K562 (cell line): Measurements from ENCODE around the gene FITM1. TPM values are rescaled to one million over a fixed set of nuclear protein-coding genes. Genes with fewer than 3 reads are reported as not detected.

Experiments used
- CBX2 ChIP-seq: fragments of 200-600 bp; sonication (generic); IDR thresholded peaks from one replicate; pipeline ENCODE4 v1.6.1; 2012; ENCODE audit warnings: mild to moderate bottlenecking, low read length, inconsistent platforms; ENCODE audit not compliant: insufficient read depth, poor library complexity, severe bottlenecking
- LARP7 ChIP-seq: fragments of 450-650 bp; IDR thresholded peaks from 2 replicates; pipeline ENCODE4 v1.6.1; 2016
- MCM3 ChIP-seq: fragments of 450-650 bp; IDR thresholded peaks from 2 replicates; pipeline ENCODE4 v1.6.1; 2016
- RBFOX2 ChIP-seq: fragments of 200-400 bp; formaldehyde crosslinking; IDR thresholded peaks from 2 replicates; pipeline ENCODE4 v1.6.1; 2017; ENCODE audit warnings: low read depth, mild to moderate bottlenecking, low read length, moderate library complexity
- polyA plus RNA-seq, 8 experiments: library from polyadenylated mRNA; depleted of rRNA in 4 of 8; stranded (reverse) in 5 of 8; unstranded in 3 of 8; fragments of >200 nt; fragmentation: Nextera tagmentation in 2 of 8; fragmentation: Illumina TruSeq in 1 of 8; extraction: Ambion mirVana in 2 of 8; extraction: Trizol in 1 of 8; gene quantifications; 2 replicates each; pipeline versions ENCODE4 v1.2.1 to v1.2.3, GENCODE V29; 2011 to 2014; ENCODE audit warnings: inconsistent platforms in 1 of 8, missing spikeins in 1 of 8
- total RNA-seq, 7 experiments: library from RNA; depleted of rRNA in 6 of 7; stranded (reverse); fragments of >200 nt in 6 of 7; fragmentation: Illumina TruSeq in 2 of 7; extraction: Trizol in 2 of 7; gene quantifications; 2 replicates each; pipeline versions ENCODE4 v1.2.1 to v1.2.3, GENCODE V29; 2011 to 2021; ENCODE audit warnings: low replicate concordance in 1 of 7
- TF ChIP-seq, protein P1 (sequence below): sonication (generic); formaldehyde crosslinking; IDR thresholded peaks from 2 replicates; pipeline ENCODE4 v1.8.1; 2023; ENCODE audit warnings: missing genetic modification reagents, mild to moderate bottlenecking, borderline replicate concordance

The FITM1 gene
- total and polyA plus RNA-seq, 9 of the 15 experiments (the other 6 are each of a cell fraction or from before 2014, with no cell fraction given) = 0.09 to 0.20 TPM; not detected in 7

DNA sequence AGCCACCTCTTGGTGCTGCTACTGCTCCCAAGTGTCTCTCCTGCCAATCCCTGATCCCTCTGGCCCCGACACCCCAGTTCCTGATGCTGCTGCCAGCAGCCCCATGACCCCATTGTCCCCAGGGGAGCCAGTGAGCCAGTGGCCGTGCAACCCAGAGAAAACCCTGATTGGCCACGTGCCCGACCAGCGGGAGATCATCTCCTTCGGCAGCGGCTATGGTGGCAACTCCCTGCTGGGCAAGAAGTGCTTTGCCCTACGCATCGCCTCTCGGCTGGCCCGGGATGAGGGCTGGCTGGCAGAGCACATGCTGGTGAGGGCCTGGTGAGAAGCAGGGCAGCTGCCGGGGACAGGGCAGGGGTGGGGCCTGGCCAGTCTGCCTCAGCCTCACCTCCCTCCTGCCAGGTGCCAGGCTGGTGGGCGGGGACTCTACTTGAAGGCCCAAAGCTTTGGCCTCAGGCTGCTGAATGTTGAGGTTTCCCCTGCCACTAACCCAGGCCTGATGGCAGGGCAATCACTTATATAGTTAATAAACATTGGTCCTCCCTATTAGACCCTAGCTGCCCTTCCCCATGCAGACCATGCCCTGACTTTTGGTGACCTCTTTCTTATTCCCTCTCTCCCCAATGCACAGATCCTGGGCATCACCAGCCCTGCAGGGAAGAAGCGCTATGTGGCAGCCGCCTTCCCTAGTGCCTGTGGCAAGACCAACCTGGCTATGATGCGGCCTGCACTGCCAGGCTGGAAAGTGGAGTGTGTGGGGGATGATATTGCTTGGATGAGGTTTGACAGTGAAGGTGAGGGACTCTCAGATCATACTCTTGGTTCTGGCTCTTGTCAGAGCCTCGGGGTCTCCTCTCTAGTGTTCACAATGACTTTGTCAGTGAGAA is 31.3 kb upstream of the FITM1 start (continued):
- TF ChIP-seq, protein P1, sequence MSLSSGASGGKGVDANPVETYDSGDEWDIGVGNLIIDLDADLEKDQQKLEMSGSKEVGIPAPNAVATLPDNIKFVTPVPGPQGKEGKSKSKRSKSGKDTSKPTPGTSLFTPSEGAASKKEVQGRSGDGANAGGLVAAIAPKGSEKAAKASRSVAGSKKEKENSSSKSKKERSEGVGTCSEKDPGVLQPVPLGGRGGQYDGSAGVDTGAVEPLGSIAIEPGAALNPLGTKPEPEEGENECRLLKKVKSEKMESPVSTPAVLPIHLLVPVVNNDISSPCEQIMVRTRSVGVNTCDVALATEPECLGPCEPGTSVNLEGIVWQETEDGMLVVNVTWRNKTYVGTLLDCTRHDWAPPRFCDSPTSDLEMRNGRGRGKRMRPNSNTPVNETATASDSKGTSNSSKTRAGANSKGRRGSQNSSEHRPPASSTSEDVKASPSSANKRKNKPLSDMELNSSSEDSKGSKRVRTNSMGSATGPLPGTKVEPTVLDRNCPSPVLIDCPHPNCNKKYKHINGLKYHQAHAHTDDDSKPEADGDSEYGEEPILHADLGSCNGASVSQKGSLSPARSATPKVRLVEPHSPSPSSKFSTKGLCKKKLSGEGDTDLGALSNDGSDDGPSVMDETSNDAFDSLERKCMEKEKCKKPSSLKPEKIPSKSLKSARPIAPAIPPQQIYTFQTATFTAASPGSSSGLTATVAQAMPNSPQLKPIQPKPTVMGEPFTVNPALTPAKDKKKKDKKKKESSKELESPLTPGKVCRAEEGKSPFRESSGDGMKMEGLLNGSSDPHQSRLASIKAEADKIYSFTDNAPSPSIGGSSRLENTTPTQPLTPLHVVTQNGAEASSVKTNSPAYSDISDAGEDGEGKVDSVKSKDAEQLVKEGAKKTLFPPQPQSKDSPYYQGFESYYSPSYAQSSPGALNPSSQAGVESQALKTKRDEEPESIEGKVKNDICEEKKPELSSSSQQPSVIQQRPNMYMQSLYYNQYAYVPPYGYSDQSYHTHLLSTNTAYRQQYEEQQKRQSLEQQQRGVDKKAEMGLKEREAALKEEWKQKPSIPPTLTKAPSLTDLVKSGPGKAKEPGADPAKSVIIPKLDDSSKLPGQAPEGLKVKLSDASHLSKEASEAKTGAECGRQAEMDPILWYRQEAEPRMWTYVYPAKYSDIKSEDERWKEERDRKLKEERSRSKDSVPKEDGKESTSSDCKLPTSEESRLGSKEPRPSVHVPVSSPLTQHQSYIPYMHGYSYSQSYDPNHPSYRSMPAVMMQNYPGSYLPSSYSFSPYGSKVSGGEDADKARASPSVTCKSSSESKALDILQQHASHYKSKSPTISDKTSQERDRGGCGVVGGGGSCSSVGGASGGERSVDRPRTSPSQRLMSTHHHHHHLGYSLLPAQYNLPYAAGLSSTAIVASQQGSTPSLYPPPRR (CRISPR knock-in tag) = no peak
- TF ChIP-seq MCM3 (no peak), RBFOX2 (peak; percentile 64), CBX2 (no peak), LARP7 (no peak)
